GM12874 (cell line): Measurements from ENCODE around the gene PARP9.

ENCODE experiments used
- CTCF ChIP-seq: IDR thresholded peaks from 2 replicates; pipeline ENCODE4 v1.5.1; 2011; ENCODE audit warnings: low read depth, mild to moderate bottlenecking, control low read depth, low read length, moderate library complexity; ENCODE audit not compliant: insufficient read depth

PARP9 gene

GRCh38 chr3:122516846-122517360 is 47.2 kb downstream of the PARP9 start:
- no peak for TF ChIP-seq CTCF

- TF ChIP-seq CTCF, result no peak
Observed at GRCh38 chr3:122515870-122516269, 48.2 kb downstream of the PARP9 start.

- TF ChIP-seq CTCF, result no peak
Observed at GRCh38 chr3:122515020-122515468, 49.1 kb downstream of the PARP9 start.

GRCh38 chr3:122514123-122515019 is 49.7 kb downstream of the PARP9 start, which contains the start of gene KPNA1:
Gene KPNA1 (minus strand): TSS chr3:122514939. CDS start chr3:122496565, 18,374 bp downstream.
- TF ChIP-seq CTCF, result no peak

GRCh38 chr3:122513386-122514122 is 50.5 kb downstream of the PARP9 start:
- no peak for TF ChIP-seq CTCF

- no peak for TF ChIP-seq CTCF
Observed at GRCh38 chr3:122512284-122512683, 51.8 kb downstream of the PARP9 start.
